ENCODE results near the gene CST9.

Gene CST9

GRCh38 chr20:23588434-23589403 is 17.0 kb downstream of the CST9 start:
- no peak overlapping the region for H3K9ac ChIP-seq (ENCODE audit: low read length)
- H3K4me2 ChIP-seq (ENCODE audit: low read length): no peak overlapping the region
- H3K27me3 ChIP-seq (ENCODE audit: low read depth, low read length): peaks cover 7% of the 10 kb centered on the region
- H3K79me2 ChIP-seq (ENCODE audit: low read length): no peaks in the 10 kb centered on the region
- no peak overlapping the region for H3K27ac ChIP-seq (ENCODE audit: low read length)
- no peak for TF ChIP-seq CTCF (IDR thresholded peaks at IDR 0.05; ENCODE audit: low read depth, low read length)
- TF ChIP-seq EZH2phosphoT487 (IDR thresholded peaks at IDR 0.05; ENCODE audit: low read depth): no peak
- no peak overlapping the region for H3K4me3 ChIP-seq (ENCODE audit: low read length)
- H3K9me3 ChIP-seq (ENCODE audit: insufficient read depth, low read length): no peaks in the 10 kb centered on the region
- no peaks in the 10 kb centered on the region; the same call in 1 of the 2 replicates for H4K20me1 ChIP-seq (ENCODE audit: insufficient read depth, low read length)
- H2AFZ ChIP-seq (ENCODE audit: low read depth, low read length): no peak overlapping the region
- H3K4me1 ChIP-seq (ENCODE audit: low read length): peaks cover 6% of the 10 kb centered on the region
- H3K36me3 ChIP-seq (replicated peaks; ENCODE audit: low read depth, low read length): no peaks in the 10 kb centered on the region

GRCh38 chr20:23587631-23588030 is 18.1 kb downstream of the CST9 start:
- no peak overlapping the region for H3K4me2 ChIP-seq (ENCODE audit: low read length)
- no peak overlapping the region for H2AFZ ChIP-seq (ENCODE audit: low read depth, low read length)
- H3K9ac ChIP-seq (ENCODE audit: low read length): no peak overlapping the region
- H3K79me2 ChIP-seq (ENCODE audit: low read length): no peaks in the 10 kb centered on the region
- TF ChIP-seq EZH2phosphoT487 (IDR thresholded peaks at IDR 0.05; ENCODE audit: low read depth) (no peak), CTCF (IDR thresholded peaks at IDR 0.05; ENCODE audit: low read depth, low read length) (no peak)
- H3K4me1 ChIP-seq (ENCODE audit: low read length): peaks cover 6% of the 10 kb centered on the region
- no peak overlapping the region for H3K4me3 ChIP-seq (ENCODE audit: low read length)
- no peaks in the 10 kb centered on the region; the same call in 1 of the 2 replicates for H4K20me1 ChIP-seq (ENCODE audit: insufficient read depth, low read length)
- H3K9me3 ChIP-seq (ENCODE audit: insufficient read depth, low read length): no peaks in the 10 kb centered on the region
- no peaks in the 10 kb centered on the region for H3K36me3 ChIP-seq (replicated peaks; ENCODE audit: low read depth, low read length)
- peaks cover 7% of the 10 kb centered on the region for H3K27me3 ChIP-seq (ENCODE audit: low read depth, low read length)
- no peak overlapping the region for H3K27ac ChIP-seq (ENCODE audit: low read length)

GRCh38 chr20:23586735-23587525 is 18.8 kb downstream of the CST9 start:
- Histone ChIP-seq H4K20me1 (ENCODE audit: insufficient read depth, low read length) (no peaks in the 10 kb centered on the region; the same call in 1 of the 2 replicates), H3K4me3 (ENCODE audit: low read length) (no peak overlapping the region), H3K4me1 (ENCODE audit: low read length) (peaks cover 6% of the 10 kb centered on the region)

More at GRCh38 chr20:23586735-23587525, 18.8 kb downstream of the CST9 start:
- H3K9ac ChIP-seq (ENCODE audit: low read length): no peak overlapping the region
- H3K9me3 ChIP-seq (ENCODE audit: insufficient read depth, low read length): no peaks in the 10 kb centered on the region
- H3K27ac ChIP-seq (ENCODE audit: low read length): no peak overlapping the region
- H2AFZ ChIP-seq (ENCODE audit: low read depth, low read length): no peak overlapping the region
- peaks cover 7% of the 10 kb centered on the region for H3K27me3 ChIP-seq (ENCODE audit: low read depth, low read length)
- H3K4me2 ChIP-seq (ENCODE audit: low read length): no peak overlapping the region
- no peaks in the 10 kb centered on the region for H3K79me2 ChIP-seq (ENCODE audit: low read length)
- no peaks in the 10 kb centered on the region for H3K36me3 ChIP-seq (replicated peaks; ENCODE audit: low read depth, low read length)
- TF ChIP-seq CTCF (IDR thresholded peaks at IDR 0.05; ENCODE audit: low read depth, low read length): no peak
- no peak for TF ChIP-seq EZH2phosphoT487 (IDR thresholded peaks at IDR 0.05; ENCODE audit: low read depth)
